GM19238 (cell line): ENCODE data around the gene EXTL2.
A peak's percentile ranks its signal among the peaks of the same experiment; 100 is the strongest.
"Not testable (repeated sequence)": the region's sequence is repeated elsewhere in the genome, so short reads cannot be mapped to it uniquely, and the experiment has no call there.

ENCODE experiments used
- DNase-seq: peaks from one replicate; pipeline ENCODE4 v3.0.0; 2011; ENCODE audit warnings: low spot score; ENCODE audit not compliant: insufficient read length

EXTL2 gene

GRCh38 chr1:100894603-100895539 is at the start of gene EXTL2:
Gene EXTL2 (minus strand): TSS chr1:100894842. CDS start chr1:100888757, 6,085 bp downstream.
- DNase-seq, result peak; percentile 42

GRCh38 chr1:100943533-100943932 is 48.9 kb upstream of the EXTL2 start:
- DNase-seq, result no peak

GRCh38 chr1:100942304-100943046 is 47.8 kb upstream of the EXTL2 start:
- no peak for DNase-seq

GRCh38 chr1:100941580-100942216 is 47.1 kb upstream of the EXTL2 start:
- no peak for DNase-seq

GRCh38 chr1:100941098-100941527 is 46.5 kb upstream of the EXTL2 start:
- no peak for DNase-seq

- DNase-seq, result no peak
These were observed 41.7 kb upstream of the EXTL2 start for GRCh38 chr1:100936194-100936967.

- DNase-seq, result not testable (repeated sequence)
These were observed 38.9 kb upstream of the EXTL2 start for GRCh38 chr1:100933555-100933954.

- no peak for DNase-seq
These were observed 37.1 kb upstream of the EXTL2 start for GRCh38 chr1:100931716-100932115.

GRCh38 chr1:100930494-100930893 is 35.9 kb upstream of the EXTL2 start:
- no peak for DNase-seq

- DNase-seq, result no peak
These were observed 33.5 kb upstream of the EXTL2 start for GRCh38 chr1:100928128-100928527.

GRCh38 chr1:100927276-100927675 is 32.6 kb upstream of the EXTL2 start:
- DNase-seq, result no peak

GRCh38 chr1:100926240-100926639 is 31.6 kb upstream of the EXTL2 start:
- DNase-seq, result no peak

- DNase-seq, result no peak
These were observed 30.3 kb upstream of the EXTL2 start for GRCh38 chr1:100924991-100925390.

- DNase-seq, result no peak
These were observed 29.6 kb upstream of the EXTL2 start for GRCh38 chr1:100924212-100924611.

- no peak for DNase-seq
These were observed 26.6 kb upstream of the EXTL2 start for GRCh38 chr1:100921110-100921706.

- no peak for DNase-seq
These were observed 17.4 kb upstream of the EXTL2 start for GRCh38 chr1:100912019-100912418.

GRCh38 chr1:100909018-100909417 is 14.4 kb upstream of the EXTL2 start:
- DNase-seq, result no peak

- DNase-seq, result no peak
These were observed 13.2 kb upstream of the EXTL2 start for GRCh38 chr1:100907887-100908286.

GRCh38 chr1:100905181-100905580 is 10.5 kb upstream of the EXTL2 start:
- DNase-seq, result no peak

GRCh38 chr1:100904528-100904927 is 9.9 kb upstream of the EXTL2 start:
- DNase-seq, result no peak

GRCh38 chr1:100903777-100904176 is 9.1 kb upstream of the EXTL2 start:
- no peak for DNase-seq
